Right kidney (tissue), 1 donor: ENCODE data around the gene GPR146.
"Not testable (repeated sequence)": the region's sequence is repeated elsewhere in the genome, so short reads cannot be mapped to it uniquely, and the experiment has no call there.

Source experiments
- DNase-seq: peaks from one replicate; pipeline ENCODE4 v3.0.0-alpha.2; 2016

GPR146 gene

DNA sequence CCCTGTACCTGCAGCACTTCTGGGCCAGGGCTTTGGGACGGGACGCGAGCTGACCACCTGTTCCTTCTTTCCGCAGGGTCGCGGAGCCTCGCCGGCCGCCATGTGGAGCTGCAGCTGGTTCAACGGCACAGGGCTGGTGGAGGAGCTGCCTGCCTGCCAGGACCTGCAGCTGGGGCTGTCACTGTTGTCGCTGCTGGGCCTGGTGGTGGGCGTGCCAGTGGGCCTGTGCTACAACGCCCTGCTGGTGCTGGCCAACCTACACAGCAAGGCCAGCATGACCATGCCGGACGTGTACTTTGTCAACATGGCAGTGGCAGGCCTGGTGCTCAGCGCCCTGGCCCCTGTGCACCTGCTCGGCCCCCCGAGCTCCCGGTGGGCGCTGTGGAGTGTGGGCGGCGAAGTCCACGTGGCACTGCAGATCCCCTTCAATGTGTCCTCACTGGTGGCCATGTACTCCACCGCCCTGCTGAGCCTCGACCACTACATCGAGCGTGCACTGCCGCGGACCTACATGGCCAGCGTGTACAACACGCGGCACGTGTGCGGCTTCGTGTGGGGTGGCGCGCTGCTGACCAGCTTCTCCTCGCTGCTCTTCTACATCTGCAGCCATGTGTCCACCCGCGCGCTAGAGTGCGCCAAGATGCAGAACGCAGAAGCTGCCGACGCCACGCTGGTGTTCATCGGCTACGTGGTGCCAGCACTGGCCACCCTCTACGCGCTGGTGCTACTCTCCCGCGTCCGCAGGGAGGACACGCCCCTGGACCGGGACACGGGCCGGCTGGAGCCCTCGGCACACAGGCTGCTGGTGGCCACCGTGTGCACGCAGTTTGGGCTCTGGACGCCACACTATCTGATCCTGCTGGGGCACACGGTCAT lies 13.3 kb downstream of the GPR146 start:
- DNase-seq, result no peak

DNA sequence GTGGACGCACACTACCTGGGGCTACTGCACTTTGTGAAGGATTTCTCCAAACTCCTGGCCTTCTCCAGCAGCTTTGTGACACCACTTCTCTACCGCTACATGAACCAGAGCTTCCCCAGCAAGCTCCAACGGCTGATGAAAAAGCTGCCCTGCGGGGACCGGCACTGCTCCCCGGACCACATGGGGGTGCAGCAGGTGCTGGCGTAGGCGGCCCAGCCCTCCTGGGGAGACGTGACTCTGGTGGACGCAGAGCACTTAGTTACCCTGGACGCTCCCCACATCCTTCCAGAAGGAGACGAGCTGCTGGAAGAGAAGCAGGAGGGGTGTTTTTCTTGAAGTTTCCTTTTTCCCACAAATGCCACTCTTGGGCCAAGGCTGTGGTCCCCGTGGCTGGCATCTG lies 14.0 kb downstream of the GPR146 start:
- no peak for DNase-seq

DNA sequence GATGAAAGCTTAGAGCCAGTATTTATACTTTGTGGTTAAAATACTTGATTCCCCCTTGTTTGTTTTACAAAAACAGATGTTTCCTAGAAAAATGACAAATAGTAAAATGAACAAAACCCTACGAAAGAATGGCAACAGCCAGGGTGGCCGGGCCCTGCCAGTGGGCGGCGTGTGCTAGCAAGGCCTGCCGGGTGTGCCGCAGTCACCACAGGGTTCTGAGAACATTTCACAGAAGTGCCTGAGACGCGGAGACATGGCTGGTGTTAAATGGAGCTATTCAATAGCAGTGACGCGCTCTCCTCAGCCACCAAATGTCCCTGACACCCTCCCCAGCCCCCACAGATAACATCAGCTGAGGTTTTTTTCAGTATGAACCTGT lies 14.5 kb downstream of the GPR146 start:
- DNase-seq, result no peak

DNA sequence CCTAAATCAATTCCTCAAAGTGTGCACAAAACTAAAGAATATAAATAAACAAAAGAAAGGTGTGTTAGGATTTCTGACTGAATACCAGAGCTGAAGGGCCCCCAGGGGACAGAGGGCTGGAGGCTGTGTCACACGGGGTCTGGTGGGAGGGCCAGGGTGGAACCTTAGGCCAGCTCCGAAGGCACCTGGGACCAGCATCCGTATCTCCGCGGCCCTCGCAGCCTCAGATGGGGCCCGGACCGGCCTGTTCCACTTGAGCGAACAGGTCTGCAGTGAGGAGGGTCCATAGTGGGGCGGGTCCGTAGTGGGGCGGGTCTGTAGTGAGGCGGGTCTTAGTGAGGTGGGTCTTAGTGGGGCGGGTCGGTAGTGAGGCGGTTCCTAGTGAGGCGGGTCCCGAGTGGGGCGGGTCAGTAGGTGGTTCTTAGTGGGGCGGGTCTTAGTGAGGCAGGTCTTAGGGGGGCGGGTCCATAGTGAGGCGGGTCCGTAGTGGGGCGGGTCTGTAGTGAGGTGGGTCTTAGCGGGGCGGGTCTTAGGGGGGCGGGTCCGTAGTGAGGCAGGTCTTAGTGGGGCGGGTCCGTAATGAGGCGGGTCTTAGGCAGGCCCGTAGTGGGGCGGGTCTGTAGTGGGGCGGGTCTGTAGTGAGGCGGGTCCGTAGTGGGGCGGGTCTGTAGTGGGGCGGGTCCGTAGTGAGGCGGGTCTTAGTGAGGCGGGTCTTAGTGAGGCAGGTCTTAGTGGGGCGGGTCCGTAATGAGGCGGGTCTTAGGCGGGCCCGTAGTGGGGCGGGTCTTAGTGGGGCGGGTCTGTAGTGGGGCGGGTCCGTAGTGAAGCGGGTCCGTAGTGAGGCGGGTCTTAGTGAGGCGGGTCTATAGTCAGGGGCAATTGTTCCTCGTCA lies 15.1 kb downstream of the GPR146 start:
- DNase-seq, result peak; percentile 52

DNA sequence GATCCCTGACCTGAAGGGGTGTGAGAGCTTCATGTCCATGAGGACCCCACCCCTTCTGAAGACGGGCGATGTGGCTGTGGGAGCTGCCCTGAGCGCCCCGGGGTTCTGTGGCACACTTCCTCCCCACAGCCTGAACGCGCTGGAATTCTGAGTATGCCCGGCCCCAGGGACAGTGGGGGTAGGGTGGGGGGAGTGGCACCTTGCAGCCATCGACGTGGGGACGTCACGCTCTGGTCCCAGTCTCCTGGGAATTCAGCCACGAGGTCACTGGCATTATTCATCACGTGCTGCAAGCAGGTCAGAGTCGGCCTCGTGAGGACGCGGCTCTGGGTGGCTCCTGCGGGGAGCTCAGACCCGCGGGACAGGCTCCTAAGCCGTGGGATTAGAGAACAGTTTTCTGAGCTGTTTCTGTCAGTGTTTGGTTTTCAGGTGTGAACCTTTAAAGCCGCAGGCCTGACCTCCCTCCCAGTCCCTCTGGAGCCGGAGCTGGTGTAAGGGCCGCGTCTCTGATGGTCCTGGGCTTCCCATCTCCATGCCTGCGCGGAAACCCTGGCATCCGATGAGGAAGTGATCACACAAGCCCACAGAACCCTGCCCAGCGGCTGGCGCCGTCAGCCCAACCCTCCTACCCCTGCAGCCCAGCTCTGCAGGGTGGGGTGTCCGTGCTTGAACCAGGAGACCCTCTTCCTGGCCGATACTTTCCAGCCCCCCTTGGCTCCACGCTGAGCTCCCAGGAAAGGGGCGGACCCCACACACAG lies 16.1 kb downstream of the GPR146 start:
- DNase-seq, result peak; percentile 41

DNA sequence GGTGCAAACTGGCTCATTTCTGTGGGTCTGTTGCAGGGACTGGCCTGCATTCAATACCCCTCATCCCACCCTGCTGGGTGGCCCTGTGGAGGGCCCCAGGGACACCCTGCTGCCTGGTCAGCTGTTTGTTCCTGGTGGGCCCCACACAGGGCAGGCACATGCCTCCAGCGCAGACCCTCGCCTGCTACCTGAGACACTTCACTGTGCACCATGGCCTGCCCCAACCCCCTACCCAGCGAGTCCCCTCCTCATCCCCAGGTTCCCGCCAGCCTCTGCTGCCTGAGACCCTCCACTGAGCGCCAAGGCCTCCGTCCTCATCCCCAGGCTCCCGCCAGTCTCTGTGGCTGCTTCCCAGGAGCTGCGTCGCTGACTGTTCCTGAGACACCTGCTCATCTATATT lies 16.8 kb downstream of the GPR146 start:
- DNase-seq, result no peak

DNA sequence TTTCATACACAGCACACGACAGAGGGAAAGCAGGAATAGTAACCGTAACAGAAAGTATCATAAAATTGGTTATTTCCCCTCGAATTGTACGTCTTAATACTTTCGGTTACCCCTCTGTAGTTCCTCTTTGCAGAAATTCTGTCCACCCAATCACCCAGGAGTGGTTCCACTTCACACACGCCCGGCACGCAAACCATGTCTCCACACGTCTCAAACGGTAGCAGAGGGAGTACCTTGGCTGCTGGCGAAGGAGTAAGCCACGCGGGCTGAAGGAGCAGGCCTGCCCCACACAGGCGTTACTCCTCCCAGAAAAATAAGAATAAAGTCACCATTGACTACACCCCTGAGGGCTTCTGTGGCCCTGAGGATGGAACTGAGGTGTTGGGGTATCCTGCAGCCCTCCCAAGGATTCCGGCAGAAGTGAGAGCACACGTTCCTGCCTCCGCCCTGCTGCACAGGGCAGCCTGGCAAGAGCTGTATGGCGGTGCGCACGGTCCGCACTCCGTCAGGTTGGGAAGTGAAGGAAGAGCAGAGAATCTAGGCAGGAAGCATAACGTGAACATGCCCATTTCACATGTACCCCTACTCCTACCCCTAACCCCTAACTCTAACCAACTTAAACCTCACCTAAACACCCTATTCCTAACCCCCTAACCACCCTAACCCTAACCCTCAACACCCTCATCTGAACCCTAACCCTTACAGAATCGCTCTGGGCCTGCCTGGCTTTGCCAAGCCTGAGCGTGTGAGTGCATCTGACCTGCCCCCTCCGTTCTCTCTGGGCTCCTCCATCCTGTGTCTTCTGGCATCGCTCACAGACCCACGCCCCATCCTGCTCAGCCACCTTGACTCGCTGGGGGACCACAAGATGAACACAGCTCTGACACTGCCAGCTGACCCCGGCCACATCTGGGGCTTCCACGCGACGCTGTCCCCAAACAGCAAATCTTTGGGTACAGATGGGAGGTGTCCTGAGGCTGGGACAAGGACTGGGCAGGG lies 18.2 kb downstream of the GPR146 start:
- DNase-seq, result no peak

DNA sequence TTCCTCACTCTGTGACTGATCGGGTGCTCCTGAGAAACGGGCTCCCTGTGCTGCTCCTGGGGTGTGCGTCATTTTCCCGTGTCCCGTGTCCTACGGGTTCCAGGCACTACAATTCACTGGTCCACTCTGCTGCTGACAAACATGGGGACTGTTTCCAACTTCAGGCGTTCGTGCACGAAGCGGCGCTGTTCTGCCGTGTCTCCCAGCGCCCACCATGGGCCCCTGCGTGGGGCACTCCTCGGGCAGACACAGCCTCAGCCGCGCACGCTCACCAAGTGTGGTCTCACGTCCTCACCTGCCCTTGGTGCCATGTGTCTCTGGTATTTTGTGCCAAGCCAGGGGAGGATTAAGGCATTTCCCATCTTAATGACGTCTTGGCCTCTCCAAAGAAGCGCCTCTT lies 19.0 kb downstream of the GPR146 start:
- DNase-seq, result no peak

DNA sequence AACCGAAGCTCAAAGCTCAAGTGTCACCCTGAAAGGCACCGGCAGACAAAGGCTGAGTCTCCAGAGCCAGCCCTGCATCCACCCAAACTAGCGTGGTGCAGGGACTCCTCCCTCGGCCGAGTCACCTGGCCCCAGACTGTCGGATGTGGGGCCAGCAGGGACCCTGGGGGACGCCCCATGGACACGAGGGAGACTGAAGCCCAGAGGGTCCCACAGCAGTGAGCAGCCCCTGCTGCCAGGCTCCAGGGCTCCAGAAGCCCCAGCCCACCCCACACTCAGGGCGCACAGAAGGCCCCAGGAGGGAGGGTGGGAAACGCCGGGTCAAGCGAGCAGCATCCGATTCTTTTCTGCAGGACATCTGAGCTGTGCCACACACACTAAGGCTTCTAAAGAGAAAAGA lies 20.2 kb downstream of the GPR146 start:
- no peak for DNase-seq

DNA sequence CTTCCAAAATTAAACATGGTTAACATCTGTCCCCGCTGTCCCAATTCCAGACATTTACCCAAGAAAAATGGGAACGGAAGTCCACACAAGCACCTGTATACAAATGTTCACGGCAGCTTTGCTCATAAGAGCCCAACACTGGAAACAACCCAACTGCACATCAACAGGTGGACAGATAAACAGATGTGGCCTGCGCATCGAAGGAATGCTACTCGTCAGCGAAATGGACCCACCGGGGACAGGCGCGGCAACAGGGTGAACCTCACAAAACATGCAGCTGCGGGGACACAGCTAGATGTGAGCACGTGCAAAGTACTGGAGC lies 20.9 kb downstream of the GPR146 start:
- no peak for DNase-seq

DNA sequence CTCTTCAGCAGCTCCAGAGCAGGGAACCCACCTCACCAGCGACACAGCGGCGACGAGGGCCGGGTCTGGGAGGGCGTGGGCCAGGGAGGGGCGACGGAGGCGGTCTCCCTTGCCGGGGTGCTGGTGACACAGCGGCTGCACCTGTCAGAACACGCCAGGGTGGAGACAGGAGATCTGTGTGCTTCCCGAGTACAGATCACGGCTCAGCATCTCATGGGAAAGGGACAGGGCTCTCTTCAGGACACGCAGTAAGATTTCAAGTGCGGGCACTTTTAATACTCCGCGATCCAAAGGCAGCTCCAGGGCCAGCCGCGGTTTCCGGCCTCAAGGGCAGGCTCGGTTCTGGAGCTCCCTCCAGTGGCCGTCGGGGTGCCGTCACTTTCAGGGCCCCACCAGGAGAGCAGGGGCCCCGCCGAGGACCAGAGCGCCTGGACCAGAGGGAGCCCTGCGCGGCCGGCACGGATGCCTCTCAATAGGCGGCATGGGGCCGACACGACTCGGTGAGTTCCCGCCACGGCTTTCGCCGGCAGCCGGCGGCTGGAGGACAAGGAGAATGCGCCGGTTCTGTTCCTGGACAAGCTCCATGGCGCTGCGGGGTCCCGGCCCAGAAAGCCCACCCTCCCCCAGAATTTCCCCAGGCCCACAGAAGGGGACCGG lies 21.4 kb downstream of the GPR146 start:
- DNase-seq, result peak; percentile 66

DNA sequence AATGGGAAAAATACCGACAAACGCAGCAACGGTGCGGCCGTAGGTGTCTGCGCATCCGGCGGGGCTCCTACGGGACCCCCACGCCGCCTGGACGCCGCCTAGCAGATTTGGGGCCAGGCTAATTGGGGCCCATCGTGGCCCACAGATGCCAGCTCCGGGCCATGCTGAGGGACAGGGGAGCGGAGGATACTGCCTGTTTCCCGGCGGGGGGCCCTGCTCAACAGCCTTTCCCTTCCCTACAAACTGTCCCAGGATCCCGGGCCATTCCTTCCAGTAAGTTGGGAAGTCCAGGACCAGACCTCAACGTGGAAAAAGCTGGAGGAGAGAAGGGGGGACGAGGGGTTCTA lies 21.9 kb downstream of the GPR146 start:
- DNase-seq, result no peak

DNA sequence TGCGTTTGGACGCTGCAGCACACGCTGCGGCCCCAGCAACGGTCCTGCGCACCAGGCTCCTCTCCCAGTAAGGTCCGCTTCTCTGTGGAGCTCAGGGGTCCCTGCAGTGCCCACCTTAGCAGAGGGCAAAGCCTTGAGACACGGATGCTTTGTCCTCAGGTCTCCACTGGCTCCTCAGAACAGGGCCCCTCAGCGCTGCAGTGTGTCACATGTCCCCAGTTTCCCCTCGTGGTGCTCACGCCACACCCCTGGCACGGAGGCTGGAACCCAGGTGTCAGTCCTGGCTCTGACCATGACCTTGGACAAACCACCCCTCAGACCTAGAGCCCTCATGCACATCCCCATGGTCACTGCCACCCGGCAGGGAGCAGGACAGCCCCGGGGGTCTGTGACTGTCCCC lies 23.7 kb downstream of the GPR146 start:
- no peak for DNase-seq

DNA sequence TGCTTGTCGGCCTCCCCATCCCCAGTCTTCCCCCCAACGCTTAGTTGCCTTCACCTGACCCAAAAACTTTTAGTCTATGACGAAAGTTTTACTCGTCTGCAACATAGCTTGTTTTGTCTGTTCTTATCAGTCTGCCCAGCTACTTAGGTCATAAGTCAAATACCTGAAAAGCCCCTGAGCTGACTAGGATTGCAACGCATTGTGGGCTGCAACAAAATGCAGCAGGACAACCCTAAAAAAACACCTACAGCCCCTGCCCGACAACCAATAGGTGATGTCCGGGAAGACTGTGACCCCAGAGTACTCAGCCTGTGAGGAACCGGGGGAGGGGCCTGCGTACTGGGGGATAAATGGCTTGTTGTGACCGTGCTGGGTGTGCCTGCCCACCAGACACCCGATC lies 24.3 kb downstream of the GPR146 start:
- DNase-seq, result no peak

DNA sequence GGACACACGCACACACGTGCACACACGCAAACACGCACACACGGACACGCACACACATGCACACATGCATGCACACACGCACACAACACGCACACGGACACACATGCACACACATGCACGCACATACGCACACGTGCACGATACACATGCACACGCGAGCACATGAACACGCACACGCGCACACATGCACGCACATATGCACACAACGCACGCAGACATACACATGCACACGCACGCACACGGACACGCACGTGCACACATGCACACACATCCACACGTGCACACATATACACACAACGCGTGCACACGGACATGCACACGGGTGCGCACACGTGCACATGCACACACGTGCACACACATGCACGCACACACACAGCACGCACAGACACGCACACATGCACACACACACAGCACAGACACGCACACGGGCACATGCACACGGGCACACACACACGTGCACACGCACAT lies 26.2 kb downstream of the GPR146 start:
- no peak for DNase-seq

DNA sequence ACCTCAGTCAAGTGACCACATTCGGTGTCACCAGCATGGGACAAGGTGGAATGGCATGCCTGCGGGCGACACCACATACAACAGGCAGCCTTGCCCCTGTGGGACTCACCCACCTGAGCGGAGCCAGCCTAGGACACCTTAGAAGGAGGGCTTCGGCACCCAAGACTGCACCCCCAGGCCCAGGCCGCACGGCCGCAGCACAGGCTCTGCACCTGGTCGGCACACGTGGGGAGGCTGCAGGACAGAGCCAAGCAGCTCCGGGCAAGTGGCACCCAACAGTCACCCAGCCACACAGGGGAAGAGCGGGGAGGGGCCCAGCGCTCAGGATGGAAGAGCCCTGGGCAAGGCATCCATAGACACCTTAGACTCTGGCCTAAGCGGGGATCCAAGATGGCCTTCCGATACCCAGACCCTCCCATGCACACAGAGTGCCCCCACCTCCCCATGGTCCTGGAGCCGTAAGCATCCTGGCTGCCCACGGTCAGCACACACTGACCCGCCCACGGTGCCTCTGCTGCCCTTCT lies 27.4 kb downstream of the GPR146 start:
- DNase-seq, result no peak

DNA sequence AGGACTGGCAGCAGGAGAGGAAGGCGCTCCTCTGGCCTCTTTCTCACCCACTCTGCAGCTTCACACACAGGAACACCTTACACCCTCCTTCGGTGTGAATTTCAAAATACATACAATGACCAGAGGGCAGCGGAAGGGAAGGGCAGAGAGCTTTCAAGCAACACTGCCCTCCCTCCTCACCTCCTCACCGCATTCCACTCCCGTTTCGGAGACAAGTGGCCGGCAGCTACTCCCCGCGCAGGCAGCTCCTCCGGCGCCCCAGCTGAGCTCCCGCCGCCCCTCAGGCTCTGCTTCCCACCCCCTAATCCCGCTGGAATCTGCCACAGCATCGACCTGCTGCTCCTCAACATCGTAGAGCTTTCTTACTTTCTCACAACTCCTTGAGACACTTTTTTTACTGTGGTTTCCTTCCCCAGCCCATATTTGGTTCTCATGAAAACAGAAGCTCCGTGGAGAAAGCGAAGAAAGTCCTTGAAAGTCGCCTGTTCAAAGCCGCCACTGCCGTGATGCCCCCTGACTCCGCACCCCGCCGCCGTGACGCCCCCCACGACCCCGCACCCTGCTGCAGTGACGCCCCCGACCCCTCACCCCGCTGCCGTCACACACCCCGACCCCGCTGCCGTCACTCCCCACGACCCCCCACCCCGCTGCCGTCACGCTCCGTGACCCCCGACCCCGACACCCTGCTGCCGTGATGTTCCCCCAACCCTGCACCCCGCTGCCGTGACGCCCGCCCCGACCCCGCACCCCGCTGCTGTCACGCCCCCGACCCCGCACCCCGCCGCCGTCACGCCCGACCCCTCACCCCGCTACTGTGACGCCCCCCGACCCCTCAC lies 29.0 kb downstream of the GPR146 start:
- peak; percentile 67 for DNase-seq

DNA sequence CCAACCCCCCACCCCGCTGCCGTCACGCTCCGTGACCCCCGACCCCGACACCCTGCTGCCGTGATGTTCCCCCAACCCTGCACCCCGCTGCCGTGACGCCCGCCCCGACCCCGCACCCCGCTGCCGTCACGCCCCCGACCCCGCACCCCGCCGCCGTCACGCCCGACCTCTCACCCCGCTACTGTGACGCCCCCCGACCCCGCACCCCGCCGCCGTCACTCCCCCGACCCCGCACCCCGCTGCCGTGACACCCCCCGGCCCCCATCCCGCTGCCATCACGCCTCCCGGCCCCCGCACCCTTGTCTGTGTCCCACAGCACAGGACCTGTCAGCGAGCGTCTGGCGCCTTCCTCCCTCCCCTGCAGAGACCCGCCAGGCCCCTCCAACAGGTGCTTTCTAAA lies 29.7 kb downstream of the GPR146 start:
- DNase-seq, result not testable (repeated sequence)

DNA sequence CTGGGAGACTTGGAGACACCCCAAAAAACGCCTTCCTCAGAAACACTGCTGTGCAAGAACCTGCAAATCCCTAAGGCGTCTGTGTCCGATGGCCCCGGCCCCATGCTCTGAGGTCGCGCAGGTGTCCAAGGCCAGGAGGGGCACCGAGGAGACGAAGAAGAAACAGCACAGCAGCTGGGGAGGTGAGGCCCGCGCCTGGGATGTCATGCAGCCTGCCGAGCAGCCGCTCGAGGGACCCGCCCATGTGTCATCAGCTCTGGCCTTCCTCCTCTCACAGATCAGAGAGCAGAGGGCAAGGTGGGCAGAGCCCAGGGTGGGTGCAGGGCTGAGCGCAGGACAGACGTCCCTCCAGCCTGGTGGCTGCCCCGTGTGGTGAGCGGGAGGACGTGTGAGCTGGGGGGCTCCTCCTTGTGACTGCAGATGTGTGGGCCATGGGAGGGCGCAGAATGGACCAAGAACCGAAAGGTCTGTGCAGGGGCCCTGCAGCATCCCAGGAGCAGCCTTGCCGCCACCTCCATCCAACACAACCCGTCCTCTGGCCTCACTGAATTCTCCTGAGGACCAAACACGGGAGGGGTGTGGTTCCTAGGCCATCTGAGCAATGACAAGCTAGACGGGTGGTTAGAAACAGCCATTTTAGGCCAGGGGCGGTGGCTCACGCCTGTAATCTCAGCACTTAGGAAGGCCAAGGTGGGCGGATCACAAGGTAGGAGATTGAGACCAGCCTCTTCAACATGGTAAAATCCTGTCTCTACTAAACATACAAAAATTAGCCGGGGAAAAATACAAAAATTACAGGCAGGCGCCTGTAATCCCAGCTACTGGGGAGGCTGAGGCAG lies 30.5 kb downstream of the GPR146 start:
- no peak for DNase-seq
